CD14-positive monocyte (primary cell): ENCODE data around the gene RPS6KA2. TPM values are rescaled to one million over a fixed set of nuclear protein-coding genes. Genes with fewer than 3 reads are reported as not detected.

ENCODE experiments used
- DNase-seq, 3 donors: peaks; one replicate each; pipeline ENCODE4 v3.0.0-alpha.2; 2011 to 2022
- H2AFZ ChIP-seq: 2 replicates; pipeline ENCODE4 v1.6.0; 2012; ENCODE audit warnings: mild to moderate bottlenecking, low read depth, low read length, inconsistent platforms; ENCODE audit not compliant: insufficient read depth, poor library complexity, severe bottlenecking
- H3K27ac ChIP-seq, 2 donors: 1 replicate in 1 of 2; 2 replicates in 1 of 2; pipeline ENCODE4 v1.5.1; 2012 to 2013; ENCODE audit warnings: low read length in 2 of 2, control low read depth in 1 of 2, inconsistent platforms in 1 of 2, low read depth in 1 of 2, mild to moderate bottlenecking in 1 of 2
- H3K27me3 ChIP-seq, 2 donors: one replicate each; pipeline versions ENCODE4 v1.6.0 to v1.6.1; 2011 to 2013; ENCODE audit warnings: low read length in 2 of 2; ENCODE audit not compliant: control insufficient read depth in 2 of 2, insufficient read depth in 2 of 2
- H3K36me3 ChIP-seq, 2 donors: replicated peaks in 1 of 2; 1 replicate in 1 of 2; 2 replicates in 1 of 2; pipeline versions ENCODE4 v1.5.1 to v1.6.1; 2012 to 2013; ENCODE audit warnings: low read length in 2 of 2, control low read depth in 1 of 2, inconsistent platforms in 1 of 2, mild to moderate bottlenecking in 1 of 2; ENCODE audit not compliant: insufficient read depth in 2 of 2, control insufficient read depth in 1 of 2
- H3K4me1 ChIP-seq, 2 donors: 1 replicate in 1 of 2; 2 replicates in 1 of 2; pipeline versions ENCODE4 v1.5.1 to v1.6.1; 2012 to 2013; ENCODE audit warnings: low read length in 2 of 2, control low read depth in 1 of 2, inconsistent platforms in 1 of 2, mild to moderate bottlenecking in 1 of 2, moderate library complexity in 1 of 2; ENCODE audit not compliant: insufficient read depth in 2 of 2, control insufficient read depth in 1 of 2
- H3K4me2 ChIP-seq: replicated peaks from 2 replicates; pipeline ENCODE3; 2012; ENCODE audit warnings: low read length, moderate library complexity, mild to moderate bottlenecking; ENCODE audit not compliant: poor library complexity, severe bottlenecking; ENCODE audit errors: extremely low read depth
- H3K4me3 ChIP-seq, 3 experiments: fragments of 200-600 bp in 1 of 3; sonication (generic) in 1 of 3; replicated peaks in 1 of 3; 1 replicate in 2 of 3; 2 replicates in 1 of 3; pipeline ENCODE4 v1.5.1; 2011 to 2013; ENCODE audit warnings: low read length in 3 of 3, mild to moderate bottlenecking in 3 of 3, control low read depth in 2 of 3, low read depth in 2 of 3, inconsistent platforms in 1 of 3, moderate library complexity in 1 of 3
- H3K79me2 ChIP-seq: 2 replicates; pipeline ENCODE4 v1.6.0; 2012; ENCODE audit warnings: mild to moderate bottlenecking, control low read depth, inconsistent platforms, low read length, moderate library complexity; ENCODE audit not compliant: insufficient read depth
- H3K9ac ChIP-seq: 2 replicates; pipeline ENCODE4 v1.6.0; 2017; ENCODE audit warnings: low read length, mild to moderate bottlenecking; ENCODE audit not compliant: insufficient read depth, poor library complexity, severe bottlenecking
- H3K9me3 ChIP-seq, 2 donors: replicated peaks in 1 of 2; 1 replicate in 1 of 2; 2 replicates in 1 of 2; pipeline versions ENCODE4 v1.5.1 to v1.6.1; 2012 to 2013; ENCODE audit warnings: low read length in 2 of 2, control low read depth in 1 of 2; ENCODE audit not compliant: control insufficient read depth in 1 of 2, insufficient read depth in 1 of 2
- H4K20me1 ChIP-seq: 2 replicates; pipeline ENCODE4 v1.6.0; 2012; ENCODE audit warnings: mild to moderate bottlenecking, low read length, control low read depth, moderate library complexity; ENCODE audit not compliant: insufficient read depth
- H3K27ac Mint-ChIP-seq, 7 donors: one replicate each; pipeline ENCODE4 v1.8.0; 2020; ENCODE audit warnings: mild to moderate bottlenecking in 7 of 7, mixed read lengths in 7 of 7, moderate library complexity in 6 of 7, inconsistent platforms in 2 of 7
- H3K27me3 Mint-ChIP-seq, 3 donors: one replicate each; pipeline ENCODE4 v1.8.0; 2021 to 2022; ENCODE audit warnings: low read depth in 3 of 3, mild to moderate bottlenecking in 3 of 3, mixed read lengths in 3 of 3, moderate library complexity in 3 of 3, inconsistent platforms in 1 of 3
- H3K36me3 Mint-ChIP-seq, 2 donors: one replicate each; pipeline ENCODE4 v1.8.0; 2020; ENCODE audit warnings: mixed read lengths in 2 of 2, inconsistent platforms in 1 of 2, mild to moderate bottlenecking in 1 of 2
- H3K4me1 Mint-ChIP-seq: one replicate; pipeline ENCODE4 v1.8.0; 2020; ENCODE audit warnings: mild to moderate bottlenecking, mixed read lengths
- H3K4me3 Mint-ChIP-seq, 2 donors: one replicate each; pipeline ENCODE4 v1.8.0; 2020; ENCODE audit warnings: mild to moderate bottlenecking in 2 of 2, mixed read lengths in 2 of 2, moderate library complexity in 1 of 2
- H3K9me3 Mint-ChIP-seq, 7 donors: one replicate each; pipeline ENCODE4 v1.8.0; 2020 to 2022; ENCODE audit warnings: mixed read lengths in 7 of 7, mild to moderate bottlenecking in 6 of 7, moderate library complexity in 6 of 7, inconsistent platforms in 2 of 7
- CTCF ChIP-seq: fragments of 200-600 bp; IDR thresholded peaks from one replicate; pipeline ENCODE4 v1.8.0; 2022; ENCODE audit warnings: antibody characterized with exemption, mild to moderate bottlenecking
- WGBS: methylation state at CpG from one replicate; pipeline ENCODE4 v1.1.5; 2013; ENCODE audit warnings: missing lambda C conversion rate; ENCODE audit not compliant: insufficient coverage; 5-methylcytosine and 5-hydroxymethylcytosine counted together
- intact Hi-C, 2 donors: fragments of 100-400 bp; cut with micrococcal nuclease; formaldehyde crosslinking; loops; one replicate each; pipeline versions ENCODE4 v1.15.0 to v1.15.1; 2023
- polyA plus RNA-seq, 3 donors: library from polyadenylated mRNA; depleted of rRNA in 1 of 3; unstranded in 2 of 3; stranded (reverse) in 1 of 3; fragments of 300-500 nt in 2 of 3; fragments of >200 nt in 1 of 3; fragmentation: Illumina TruSeq in 2 of 3; gene quantifications; 1 replicate in 2 of 3; 2 replicates in 1 of 3; pipeline ENCODE4 v1.2.3, GENCODE V29; 2012 to 2021

Gene RPS6KA2
- polyA plus RNA-seq, 3 donors = 1.4 to 3.1 (median 1.9) TPM

GRCh38 chr6:166408936-166409755 is 217.9 kb downstream of the RPS6KA2 start:
- Histone ChIP-seq H3K79me2 (no peaks in the 10 kb centered on the region), H3K4me1 (no peaks in the 10 kb centered on the region), H3K36me3 (no peaks in the 10 kb centered on the region), H4K20me1 (no peaks in the 10 kb centered on the region), H3K4me2 (no peak overlapping the region), H3K4me3 (no peak overlapping the region), H3K27ac (no peak overlapping the region), H2AFZ (no peak overlapping the region), H3K9me3 (no peaks in the 10 kb centered on the region), H3K9ac (no peak overlapping the region), H3K27me3 (no peaks in the 10 kb centered on the region)
- no peak for DNase-seq
- no peak for TF ChIP-seq CTCF
- H3K4me1 Mint-ChIP-seq = peaks cover 6% of the 10 kb centered on the region
- H3K36me3 Mint-ChIP-seq = peaks cover 0 to 3% of the 10 kb centered on the region in 2 donors
- 63% methylated on average over 18 of the region's 22 CpGs for WGBS
- H3K27me3 Mint-ChIP-seq = peaks cover 0 to 5% (median 2%) of the 10 kb centered on the region in 3 donors
- peak overlapping the region in 1 of 2 donors; percentile 35 for H3K4me3 Mint-ChIP-seq
- intact Hi-C loops = no loop called here
- no peaks in the 10 kb centered on the region for H3K9me3 Mint-ChIP-seq
- peak overlapping the region in 1 of 7 donors; percentile 16 for H3K27ac Mint-ChIP-seq

- Histone ChIP-seq H3K9ac (no peak overlapping the region), H3K27ac (no peak overlapping the region), H3K9me3 (no peaks in the 10 kb centered on the region), H3K4me3 (no peak overlapping the region), H4K20me1 (no peaks in the 10 kb centered on the region), H3K4me1 (no peaks in the 10 kb centered on the region), H3K27me3 (no peaks in the 10 kb centered on the region), H3K36me3 (no peaks in the 10 kb centered on the region), H3K79me2 (no peaks in the 10 kb centered on the region), H2AFZ (no peak overlapping the region), H3K4me2 (no peak overlapping the region)
- no peak for DNase-seq
- peaks cover 6% of the 10 kb centered on the region for H3K4me1 Mint-ChIP-seq
- no peak for TF ChIP-seq CTCF
- H3K27ac Mint-ChIP-seq = no peak overlapping the region
- intact Hi-C loops = no loop called here
- H3K27me3 Mint-ChIP-seq = peaks cover 0 to 2% (median 2%) of the 10 kb centered on the region in 3 donors
- no peak overlapping the region for H3K4me3 Mint-ChIP-seq
- WGBS = over 99% methylated on average over 12 of the region's 12 CpGs
- H3K9me3 Mint-ChIP-seq = no peaks in the 10 kb centered on the region
- no peaks in the 10 kb centered on the region for H3K36me3 Mint-ChIP-seq
These were observed 220.9 kb downstream of the RPS6KA2 start for GRCh38 chr6:166406197-166406596.
